HG03571 (cell line): ENCODE measurements around the gene PPP2R5E.
"Not testable (repeated sequence)": the region's sequence is repeated elsewhere in the genome, so short reads cannot be mapped to it uniquely, and the experiment has no call there.

Source experiments
- ATAC-seq: cut with Tn5 transposase; IDR thresholded peaks from one replicate; pipeline ENCODE4 v1.9.1; 2021; ENCODE audit not compliant: unreplicated experiment

The PPP2R5E gene

DNA sequence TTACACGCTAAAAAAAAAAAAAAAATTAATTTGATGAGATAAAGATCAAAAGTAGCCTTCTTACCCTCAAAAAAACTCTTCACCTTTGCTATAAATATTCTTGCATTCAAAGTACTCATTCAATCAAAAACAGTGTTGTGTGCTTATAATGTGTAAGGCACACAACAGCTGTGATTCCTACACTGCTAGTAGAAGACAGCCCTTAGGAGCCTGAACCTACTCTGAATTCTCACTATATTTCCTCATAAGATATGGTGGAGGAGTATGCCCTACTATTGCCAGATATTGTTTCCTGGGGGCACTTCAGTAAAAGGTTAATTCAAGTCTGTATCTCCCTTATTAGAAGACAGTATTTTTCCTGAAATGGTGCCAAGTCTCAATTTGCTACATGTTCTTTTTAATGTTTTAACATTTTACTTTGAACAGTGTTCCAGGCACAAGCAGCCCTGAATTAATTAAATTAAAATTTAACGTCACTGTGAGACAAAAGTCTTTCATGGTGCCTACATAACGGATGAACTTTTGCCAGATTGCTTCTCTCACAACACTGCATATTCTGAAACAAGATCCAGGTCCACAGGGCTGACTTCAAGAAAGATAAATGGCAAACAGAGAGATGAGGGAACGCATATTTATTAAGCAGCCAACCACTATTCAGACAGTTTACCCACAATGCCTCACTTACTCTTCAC is 19.3 kb downstream of the PPP2R5E start:
- ATAC-seq = no peak

DNA sequence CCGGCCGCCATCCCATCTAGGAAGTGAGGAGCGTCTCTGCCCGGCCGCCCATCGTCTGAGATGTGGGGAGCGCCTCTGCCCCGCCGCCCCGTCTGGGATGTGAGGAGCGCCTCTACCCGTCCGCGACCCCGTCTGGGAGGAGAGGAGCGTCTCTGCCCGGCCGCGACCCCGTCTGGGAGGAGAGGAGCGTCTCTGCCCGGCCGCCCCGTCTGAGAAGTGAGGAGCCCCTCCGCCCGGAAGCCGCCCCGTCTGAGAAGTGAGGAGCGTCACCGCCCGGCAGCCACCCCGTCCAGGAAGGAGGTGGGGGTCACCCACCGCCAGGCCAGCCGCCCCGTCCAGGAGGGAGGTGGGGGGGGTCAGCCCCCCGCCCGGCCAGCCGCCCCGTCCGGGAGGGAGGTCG is 20.7 kb downstream of the PPP2R5E start:
- not testable (repeated sequence) for ATAC-seq

DNA sequence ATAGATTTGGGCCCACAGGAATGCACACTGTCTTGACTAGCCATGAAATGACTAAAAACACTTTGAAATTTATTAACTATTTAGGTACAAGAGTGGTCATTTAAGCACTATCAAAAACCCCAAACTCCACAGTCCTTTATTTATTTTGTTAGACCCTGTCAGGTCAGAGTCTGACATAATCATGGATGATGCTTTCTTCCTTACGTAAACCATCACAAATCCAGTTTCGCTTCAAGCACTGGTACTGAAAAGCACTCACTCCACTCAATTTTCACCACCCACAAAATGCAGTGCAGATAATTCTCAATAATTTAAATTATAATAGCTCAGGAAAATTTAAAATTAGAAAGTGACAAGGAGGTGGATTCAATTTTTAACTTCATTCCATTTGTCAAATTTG is 25.8 kb downstream of the PPP2R5E start:
- no peak for ATAC-seq

DNA sequence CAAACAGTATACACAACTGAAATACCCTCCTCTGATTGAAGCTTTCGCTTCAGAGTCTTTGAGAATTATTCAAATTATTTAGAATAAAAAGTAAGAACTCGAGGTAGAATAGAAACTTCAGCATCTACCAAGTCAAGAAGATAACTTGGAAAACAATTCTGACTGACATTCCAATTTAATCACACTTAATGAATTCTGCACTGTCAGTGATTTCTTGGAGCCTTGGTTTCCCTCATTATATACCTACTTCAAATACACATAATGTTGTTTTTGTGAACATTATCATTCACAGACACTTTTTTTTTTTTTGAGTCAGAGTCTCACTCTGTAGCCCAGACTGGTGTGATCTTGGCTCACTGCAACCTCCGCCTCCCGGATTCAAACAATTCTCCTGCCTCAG is 27.9 kb downstream of the PPP2R5E start:
- no peak for ATAC-seq

DNA sequence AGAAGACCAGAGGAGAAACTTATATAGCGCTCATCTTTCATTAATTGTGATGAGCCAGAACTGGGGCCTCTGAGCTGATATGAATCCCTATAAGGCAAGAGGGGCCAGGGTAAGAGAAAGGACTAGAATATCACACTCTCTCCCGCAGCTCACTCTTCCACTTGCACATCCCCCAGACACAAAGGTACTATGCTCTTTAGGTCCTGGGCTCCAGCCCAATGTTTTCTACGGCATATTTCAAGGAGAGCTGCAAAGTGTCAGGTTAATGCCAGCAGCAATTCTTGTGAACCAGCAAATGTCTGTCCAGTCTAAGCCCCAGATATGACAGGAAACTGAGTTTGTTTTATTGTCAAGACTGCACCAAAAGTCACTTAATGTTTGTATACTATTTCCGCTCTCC is 29.4 kb downstream of the PPP2R5E start:
- ATAC-seq = no peak

DNA sequence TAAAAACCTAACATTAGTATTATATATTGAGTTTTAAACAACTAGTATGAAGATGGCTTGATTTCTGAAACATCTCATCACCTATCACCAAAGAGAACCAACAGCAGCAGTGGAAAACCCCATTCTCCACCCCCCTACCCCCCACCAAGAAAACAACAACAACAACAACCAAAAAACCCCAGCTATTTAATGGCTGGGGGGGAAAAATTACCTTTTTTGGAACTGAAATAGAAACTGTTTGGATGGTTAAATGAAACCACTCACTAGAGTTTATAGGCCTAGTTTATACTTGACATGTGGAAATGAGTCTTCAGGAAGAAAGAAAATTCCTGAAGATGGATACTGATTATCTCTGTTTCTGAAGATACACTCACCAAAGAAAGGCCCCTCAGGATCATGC is 30.3 kb downstream of the PPP2R5E start:
- ATAC-seq = no peak

DNA sequence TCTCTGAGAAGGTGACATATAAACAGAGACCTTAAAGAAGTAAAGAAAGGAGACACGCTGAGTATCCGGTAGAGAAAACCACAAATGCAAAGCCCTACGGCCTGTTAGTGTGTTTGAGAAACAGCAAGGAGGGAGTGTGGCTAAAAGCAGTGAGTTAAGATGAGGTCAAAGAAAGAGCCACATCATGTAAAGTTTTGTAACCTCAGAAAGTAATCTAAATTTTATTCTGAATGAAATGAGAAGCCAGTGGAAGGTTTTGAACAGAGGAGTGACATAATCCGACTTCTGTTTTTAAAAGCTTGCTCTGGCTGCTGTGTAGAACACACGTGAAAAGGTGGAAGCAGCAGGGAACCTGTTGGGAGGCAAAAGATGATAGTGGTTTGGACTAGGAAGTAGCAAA is 32.6 kb downstream of the PPP2R5E start:
- ATAC-seq = peak; percentile 53

DNA sequence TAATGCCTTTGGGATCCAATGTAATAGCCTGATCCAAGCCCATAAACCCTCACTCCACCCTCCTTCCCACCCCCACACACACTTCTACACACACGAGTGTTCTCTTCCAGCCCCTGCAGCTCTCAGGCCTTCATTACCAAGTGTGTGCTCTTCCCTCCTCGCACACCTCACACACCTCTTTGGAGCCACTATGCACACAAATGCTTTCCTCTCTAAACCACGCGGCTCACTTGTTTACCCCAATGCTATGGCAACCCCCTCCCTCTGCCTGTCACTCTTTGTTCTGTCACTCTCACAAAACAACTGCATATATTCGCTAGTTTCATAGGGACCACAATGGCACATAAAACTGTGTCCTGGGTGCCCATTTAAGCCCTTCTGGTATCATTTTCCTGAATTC is 35.1 kb downstream of the PPP2R5E start:
- no peak for ATAC-seq

DNA sequence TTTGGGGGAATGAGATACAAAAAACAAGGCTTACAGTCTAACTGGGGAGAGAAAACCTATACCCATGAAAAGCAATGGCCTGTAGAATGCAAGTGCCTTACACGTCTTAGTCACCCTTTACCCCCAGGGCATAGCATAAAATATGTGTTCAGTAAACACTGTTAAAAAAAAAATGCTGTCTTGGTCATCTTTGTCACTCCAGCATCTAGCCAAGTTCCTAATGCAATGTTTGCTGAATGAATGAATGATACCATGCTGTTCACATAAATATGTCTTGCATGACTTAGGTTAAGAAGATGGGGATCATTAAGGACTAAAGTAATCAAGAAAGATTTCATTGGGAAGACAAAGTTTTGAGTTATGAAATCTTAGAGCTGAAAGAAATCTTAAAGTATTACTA is 38.5 kb downstream of the PPP2R5E start:
- ATAC-seq = no peak

DNA sequence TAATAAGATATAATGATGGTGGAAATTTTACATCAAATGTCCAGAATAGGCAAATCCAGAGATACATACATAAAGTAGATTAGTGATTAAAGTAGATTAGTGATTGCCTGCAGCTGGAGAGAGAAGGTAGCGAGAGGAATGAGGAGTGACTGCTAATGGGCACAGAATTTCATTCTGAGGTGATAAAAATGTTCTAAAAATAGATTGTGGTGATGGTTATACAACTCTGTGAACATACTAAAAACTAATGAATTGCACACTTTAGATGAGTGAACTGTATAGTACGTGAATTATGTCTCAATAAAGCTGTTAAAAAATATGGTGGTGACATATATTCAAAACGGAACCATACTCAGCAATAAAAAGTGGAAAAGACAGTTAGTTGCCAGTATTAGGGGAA is 41.7 kb downstream of the PPP2R5E start:
- ATAC-seq = no peak

DNA sequence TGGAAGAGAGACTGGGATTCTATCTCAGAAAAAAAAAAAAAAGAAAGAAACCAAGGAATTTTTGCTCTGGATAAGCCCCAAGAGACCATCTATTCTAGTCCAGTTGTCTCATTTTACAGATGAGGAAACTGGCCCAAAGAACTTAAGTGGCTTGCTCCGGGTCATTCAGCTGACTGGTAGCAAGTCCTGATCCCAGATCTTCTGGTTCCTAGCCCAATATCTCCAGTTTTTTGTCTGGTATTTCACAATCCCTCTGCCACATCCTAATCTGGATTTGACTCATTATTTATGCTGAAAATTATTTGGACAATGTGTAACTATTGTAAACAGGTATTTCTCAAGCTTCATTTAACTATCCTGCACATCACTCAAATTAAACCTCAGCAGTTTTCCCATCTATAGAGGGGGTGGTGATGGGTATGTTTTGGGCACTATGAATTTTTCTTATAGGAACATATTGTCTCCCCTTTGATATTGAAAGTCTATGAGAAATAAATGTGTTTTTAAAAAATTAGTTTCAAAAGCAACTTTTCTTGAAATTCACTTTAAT is 43.4 kb downstream of the PPP2R5E start:
- ATAC-seq = no peak

DNA sequence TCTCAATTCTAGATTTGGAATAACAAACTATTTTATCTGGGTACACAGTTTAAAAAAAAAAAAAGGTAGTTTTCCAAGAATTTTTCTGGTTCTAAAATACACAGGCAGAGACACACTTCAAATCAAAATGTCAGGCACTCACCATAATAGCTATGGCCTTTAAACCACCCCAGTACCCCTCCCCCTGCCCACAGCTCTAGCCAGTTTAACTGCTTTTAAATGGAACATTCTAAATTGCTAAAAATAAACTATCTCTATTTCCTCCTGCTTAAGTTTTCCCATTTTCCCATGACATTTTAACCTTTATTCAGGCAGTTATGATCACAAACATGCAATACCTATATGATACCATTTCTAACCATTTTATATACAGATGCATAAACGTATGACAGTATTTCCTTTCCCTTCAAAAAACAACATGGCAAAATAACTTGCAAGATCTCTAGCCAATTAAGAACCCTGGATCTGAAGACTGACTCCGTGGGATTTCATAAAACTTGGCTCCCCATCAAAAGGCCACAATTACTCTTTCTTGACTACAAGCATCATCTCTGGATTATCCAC is 46.3 kb downstream of the PPP2R5E start:
- no peak for ATAC-seq

DNA sequence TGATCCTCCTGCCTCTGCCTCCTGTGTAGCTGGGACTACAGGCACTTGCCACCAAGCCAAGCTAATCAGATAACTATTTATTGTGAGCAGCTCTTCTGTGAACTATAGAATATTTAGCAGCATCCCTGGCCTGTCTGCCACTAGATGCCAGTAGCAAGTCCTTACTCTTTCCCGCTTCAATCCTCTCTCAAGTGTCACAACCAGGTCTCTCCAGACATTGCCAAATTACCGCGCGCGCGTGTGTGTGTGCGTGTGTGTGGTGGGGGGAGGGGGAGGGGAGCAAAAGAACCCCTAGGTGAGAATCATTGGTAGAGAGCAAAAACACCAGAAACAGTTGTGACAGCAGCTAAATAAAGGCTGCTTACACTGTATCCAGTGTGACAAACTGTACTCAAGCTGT is 49.9 kb downstream of the PPP2R5E start:
- no peak for ATAC-seq

DNA sequence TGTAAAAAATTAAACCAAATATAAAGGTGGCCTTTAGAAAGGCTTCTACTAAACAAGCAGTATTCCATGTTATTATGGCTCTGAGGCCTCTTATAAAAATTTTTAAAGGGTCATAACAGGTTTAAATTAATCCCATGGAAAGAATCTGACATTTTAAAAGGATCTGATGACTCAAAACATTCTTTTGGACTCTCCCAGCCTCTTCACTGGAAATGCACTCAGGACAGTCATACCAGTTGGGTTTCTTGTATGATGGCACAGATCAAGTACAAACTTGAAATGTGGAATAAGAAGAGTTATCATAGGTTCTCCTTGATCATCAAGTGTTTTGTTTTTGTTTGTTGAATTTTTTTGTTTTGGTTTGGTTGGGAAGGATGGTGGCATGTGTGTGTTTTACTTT is 50.8 kb downstream of the PPP2R5E start:
- no peak for ATAC-seq

DNA sequence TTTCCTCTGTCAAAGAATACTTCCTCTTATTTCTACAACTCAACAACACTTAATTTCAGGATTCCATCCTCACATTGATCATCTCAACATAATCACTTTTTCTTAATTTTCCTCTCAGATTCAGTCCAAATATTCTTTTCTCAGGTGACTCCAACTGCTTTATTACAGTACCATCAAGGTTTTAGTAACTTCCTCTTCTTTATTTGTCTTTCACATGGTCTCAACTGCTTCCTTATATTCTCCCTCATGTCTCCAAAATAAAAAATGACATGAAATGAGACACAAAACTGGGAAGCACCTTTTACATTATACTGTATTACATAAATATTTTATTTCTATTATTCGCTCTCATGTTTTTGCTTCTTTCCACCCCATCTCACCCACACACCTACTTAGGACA is 55.5 kb downstream of the PPP2R5E start:
- no peak for ATAC-seq

DNA sequence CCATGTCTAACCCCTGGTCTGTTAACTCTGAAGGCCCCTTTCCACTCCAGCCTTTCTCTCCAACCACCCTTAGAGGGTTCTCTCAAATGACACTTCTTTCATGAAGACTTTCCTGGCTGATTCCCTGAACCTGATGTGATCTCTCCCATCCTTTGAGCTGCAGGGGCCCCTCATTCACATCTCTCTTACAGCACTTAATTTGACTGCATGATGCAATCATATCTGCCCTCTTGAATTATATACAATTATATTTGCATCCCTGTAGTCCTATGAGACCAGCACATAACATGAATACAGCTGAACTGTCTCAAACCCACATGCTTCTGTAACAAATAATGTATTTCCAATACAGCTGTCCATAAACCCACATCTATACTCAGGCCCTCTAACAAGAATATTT is 56.4 kb downstream of the PPP2R5E start:
- ATAC-seq = no peak

DNA sequence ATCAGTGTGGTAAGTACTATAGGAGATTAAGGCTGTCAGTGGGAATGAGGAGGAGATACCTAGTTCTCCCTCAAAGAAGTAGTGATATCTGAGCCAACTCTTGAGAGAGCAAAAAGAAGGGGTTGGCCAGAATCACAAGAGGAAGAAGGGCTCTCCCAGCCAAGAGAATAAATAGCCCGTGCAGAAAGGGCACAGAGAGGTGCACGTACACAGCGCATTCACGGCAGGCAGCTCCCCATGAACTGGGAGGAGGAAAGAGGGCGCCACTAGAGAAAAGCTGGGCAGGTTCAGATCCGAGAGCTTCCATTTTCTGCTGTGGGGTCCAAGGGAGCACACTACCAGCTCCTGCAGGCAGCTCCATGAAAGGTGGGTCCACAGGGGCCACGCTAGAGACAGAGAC is 59.9 kb downstream of the PPP2R5E start:
- ATAC-seq = no peak

DNA sequence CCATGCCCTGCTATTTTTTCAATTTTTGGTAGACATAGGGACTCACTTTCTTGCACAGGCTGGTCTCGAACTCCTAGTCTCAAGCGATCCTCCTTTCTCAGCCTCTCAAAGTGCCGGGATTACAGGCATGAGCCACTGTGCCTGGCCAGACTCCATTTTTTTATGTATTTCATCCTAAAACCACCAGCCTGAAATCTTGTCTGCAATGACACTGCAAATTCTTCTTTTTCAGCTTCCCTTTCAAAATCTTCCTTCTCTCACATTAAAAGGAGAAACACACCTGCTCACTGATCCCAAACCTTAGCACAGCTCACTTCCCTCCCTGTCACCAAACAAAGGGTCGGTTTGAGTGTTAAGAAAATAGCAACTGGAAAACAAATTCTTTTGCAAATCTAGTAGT is 62.6 kb downstream of the PPP2R5E start:
- no peak for ATAC-seq

DNA sequence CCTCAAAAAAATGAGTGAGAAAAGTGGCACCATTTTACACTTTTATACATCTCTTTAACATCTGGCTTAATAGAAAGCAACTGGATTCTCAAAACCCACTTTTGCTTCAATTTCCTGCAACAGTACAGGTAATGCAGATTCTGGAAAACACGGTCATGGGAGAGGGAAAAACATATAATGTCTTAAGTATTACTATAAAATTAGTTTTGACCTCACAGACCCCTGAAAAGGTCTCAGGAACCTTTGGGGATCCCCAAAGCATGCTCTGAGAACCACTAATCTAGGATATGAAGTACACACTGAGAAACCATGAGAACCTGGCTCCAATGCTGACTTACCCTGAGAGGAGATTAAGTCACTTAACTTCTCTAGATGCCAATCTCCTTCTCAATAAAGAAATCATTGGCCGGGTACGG is 64.7 kb downstream of the PPP2R5E start:
- peak; percentile 39 for ATAC-seq

DNA sequence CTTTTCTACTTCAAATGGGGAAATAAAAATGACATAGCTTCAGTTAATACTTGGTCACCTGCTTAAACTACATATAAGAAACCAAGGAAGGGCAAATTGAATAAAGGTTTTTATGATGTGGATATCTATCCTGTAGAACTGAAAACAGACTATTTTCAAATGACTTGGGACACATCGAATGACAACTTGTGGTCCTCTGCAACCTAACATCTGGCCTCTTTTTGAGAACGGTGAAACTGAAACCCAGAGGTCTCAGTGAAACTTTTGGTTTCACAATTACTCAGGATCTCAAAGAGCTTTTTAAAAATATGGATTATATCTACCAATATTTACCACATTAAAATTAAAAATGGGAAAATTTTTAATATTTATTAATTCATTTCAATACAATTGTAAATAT is 65.2 kb downstream of the PPP2R5E start:
- peak; percentile 77 for ATAC-seq

DNA sequence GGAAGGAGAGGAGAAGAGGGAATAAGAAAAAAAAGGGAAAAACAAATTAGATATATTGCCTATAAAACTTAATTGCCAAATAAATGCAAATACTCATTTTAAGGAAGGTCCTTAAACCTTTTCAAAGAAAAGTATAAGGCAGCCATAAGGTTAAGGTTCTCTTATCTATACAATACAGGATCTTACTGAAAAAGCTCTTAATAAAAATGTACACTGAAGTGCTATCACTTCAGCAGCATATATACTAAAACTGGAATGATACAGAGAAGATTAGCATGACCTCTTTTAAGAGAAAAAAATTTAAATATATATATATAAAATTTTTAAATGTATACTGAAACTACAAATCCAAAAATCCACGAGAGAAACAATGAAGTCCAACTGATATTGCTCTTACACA is 65.6 kb downstream of the PPP2R5E start:
- ATAC-seq = no peak

DNA sequence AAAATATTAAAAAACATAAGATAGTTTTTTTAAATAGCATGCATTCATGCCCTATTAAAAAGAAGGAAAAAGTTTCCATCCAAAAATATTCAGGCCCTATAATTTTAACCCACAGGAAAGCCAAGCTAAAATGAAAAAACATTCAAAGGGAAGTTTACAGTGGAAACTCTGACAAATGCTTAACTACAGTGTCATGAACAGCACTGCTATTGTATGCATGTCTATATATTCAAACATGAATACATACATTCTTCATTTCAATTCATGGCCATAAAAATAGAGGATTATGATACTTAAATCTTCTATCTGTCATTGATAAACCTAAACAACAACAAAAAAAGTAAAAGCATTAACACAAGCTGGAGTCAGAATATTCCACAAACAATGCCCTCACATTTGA is 67.4 kb downstream of the PPP2R5E start:
- ATAC-seq = no peak

DNA sequence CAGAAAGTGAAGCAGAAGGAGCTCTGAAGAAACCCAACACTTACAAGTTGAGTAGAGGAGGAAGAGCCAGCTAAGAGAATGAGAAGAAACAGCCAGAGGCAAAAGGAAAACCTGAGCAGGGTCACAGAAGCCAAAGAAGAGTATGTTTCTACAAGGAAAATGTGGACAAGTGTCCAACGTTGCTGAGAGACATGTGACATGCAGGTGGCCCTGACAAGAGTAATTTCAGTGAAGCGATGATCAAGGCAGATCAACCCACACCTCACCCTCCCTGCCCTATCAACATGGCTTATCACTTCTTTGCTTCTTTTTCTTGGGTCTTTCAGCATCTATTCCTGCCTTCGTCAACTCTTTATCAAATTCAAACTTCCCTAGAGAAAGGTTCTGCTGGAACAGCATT is 68.3 kb downstream of the PPP2R5E start:
- no peak for ATAC-seq
